Stimulated activated CD8-positive, alpha-beta memory T cell treated with anti-CD3 and anti-CD28 coated beads, Interleukin-7, amount 100 ng/mL, for 1 hour (primary cell): ENCODE data around the gene STK11IP.
A peak's percentile ranks its signal among the peaks of the same experiment; 100 is the strongest.
"Not testable (repeated sequence)": the region's sequence is repeated elsewhere in the genome, so short reads cannot be mapped to it uniquely, and the experiment has no call there.

ENCODE experiments used
- DNase-seq, 2 donors: peaks; one replicate each; pipeline ENCODE4 v3.0.0-alpha.2; 2020; ENCODE audit warnings: low read depth in 2 of 2

Gene STK11IP

DNA sequence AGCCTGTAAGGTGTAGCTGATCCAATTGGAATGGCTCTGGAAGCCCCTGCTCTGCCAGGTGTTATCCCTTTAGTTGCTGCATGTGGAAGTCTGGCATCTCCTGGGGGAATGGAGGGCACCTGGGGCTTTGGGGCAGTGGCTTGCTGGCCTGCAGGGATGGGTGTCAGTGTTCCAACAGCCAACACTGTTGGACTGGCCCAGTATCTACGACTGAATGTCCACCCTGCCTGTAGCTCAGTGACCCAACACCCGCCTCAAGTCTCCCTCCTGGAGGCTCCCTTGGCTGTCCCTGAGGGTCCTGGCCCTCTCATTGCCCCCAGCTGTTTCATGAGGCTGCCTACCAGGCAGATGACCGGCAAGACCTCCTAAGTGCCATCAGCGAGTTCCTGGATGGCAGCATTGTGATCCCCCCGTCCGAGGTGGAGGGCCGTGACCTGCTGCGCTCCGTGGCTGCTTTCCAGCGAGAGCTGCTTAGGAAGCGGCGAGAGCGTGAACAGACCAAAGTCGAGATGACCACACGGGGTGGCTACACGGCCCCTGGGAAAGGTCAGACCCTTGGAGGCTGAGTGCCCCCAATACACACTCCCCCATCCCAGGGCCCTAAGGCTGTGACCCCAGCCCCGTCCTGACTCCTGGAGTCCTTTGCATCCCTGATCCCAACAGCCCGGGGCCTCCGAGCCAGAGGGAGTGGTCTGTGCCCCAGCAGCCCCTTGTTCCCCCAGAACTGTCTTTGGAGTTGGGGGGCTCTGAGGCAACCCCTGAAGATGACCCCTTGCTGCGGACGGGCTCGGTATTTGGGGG is 37.5 kb downstream of the STK11IP start:
- no peak for DNase-seq

DNA sequence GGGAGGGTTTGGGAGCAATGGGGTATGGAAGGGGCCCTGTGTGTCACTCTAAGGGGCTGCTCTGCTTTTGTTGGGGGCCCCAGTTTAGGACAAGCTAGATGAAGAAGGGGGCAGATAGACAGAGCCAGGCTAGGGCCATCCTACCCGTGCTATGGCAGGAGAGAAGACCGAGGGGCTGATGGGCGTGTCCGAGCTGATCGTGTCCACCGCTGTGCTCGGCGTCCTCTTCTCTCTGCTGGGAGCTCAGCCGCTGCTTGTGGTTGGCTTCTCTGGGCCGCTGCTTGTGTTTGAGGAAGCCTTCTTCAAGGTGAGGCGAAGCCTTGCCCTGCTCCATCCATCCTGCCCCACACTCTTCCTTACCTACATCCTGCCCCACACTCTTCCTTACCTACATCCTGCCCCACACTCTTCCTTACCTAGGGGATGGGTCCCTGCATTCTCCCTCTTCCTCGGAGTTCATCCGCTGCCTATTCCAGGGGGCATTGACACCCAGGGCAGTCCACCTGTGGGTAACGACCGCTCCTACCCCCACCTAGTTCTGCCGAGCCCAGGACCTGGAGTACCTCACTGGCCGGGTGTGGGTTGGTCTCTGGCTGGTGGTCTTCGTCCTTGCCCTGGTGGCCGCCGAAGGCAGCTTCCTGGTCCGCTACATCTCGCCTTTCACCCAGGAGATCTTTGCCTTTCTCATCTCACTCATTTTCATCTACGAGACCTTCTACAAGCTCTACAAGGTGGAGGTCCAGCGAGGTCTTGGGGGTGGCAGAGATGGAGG is 38.7 kb downstream of the STK11IP start:
- DNase-seq: no peak

- DNase-seq: no peak
These were observed 39.5 kb downstream of the STK11IP start for GRCh38 chr2:219636941-219637841.

- DNase-seq: no peak
These were observed 40.2 kb downstream of the STK11IP start for GRCh38 chr2:219637842-219638185.

GRCh38 chr2:219638217-219638947 is 40.7 kb downstream of the STK11IP start:
- DNase-seq: no peak

DNA sequence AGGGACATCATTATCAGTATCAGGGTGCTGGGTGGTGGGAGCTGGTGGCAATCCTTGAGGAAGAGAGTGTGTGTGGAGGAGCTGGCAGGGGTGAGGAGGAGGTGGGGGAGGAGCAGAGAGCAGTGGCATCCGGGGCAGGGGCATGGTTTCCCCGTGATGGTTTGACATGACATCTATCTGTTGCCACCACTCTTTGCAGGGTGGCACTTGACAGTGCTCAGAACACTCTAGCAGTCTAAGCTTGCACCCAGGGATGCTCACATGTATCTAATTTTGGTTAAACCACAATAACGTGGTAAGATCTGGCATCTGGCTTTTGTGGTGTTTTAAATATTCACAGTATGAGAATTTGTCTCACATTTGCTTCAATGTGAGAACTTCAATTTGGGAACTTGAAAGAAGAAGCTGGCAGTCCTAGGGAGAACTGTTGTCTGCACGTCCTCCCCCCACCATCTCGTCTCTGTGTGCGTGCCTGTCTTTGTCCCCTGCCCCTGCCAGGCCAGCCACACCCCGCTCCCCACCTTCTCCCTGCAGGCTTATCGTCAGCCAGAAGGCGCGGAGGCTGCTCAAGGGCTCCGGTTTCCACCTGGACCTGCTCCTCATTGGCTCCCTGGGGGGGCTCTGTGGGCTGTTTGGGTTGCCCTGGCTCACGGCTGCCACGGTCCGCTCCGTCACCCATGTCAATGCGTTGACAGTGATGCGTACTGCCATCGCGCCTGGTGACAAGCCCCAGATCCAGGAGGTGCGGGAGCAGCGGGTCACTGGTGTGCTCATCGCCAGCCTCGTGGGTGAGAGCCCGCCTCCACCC is 41.5 kb downstream of the STK11IP start:
- no peak for DNase-seq

- DNase-seq: no peak
These were observed 43.9 kb downstream of the STK11IP start for GRCh38 chr2:219641390-219642068.

DNA sequence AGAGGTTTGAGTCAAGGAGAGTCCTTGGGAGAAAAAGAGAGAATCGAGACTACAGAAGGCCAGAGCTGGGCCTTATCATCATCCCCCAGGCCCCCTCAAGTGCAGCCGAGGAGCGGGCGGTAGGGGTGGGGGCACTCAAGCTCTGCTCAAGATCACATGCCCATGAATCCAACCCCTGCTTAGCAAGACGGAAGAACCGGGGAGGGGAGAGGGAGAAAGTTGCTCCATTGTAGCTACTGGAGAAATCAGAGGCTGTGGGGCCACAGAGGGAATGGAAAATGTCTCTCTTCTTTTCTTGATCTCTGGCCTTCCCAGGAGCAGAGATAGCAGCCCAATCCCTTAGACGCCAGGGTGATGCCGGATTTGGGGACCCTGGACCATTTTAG is 44.4 kb downstream of the STK11IP start:
- DNase-seq: no peak

GRCh38 chr2:219642465-219643083 is 44.9 kb downstream of the STK11IP start:
- DNase-seq: peak; percentile 68 to 77

DNA sequence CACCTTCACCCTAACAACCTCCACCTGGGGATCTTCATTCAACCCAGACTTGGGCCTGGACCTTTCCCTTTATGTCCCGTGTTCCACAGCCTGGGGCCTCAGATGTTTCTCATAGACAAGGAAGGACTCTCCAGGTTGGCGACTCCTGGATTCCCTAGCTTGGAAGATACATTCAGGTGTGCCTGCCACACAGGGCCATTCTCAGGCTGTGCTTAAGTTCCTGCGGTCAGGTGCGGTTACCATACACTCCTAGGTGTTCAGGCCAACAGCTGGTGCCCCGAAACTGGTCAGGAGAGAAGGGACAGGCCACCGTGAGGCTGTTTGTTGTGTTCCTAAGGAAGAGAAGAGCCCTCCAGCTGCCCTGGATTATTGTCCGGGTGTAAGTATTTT is 45.4 kb downstream of the STK11IP start:
- no peak for DNase-seq

DNA sequence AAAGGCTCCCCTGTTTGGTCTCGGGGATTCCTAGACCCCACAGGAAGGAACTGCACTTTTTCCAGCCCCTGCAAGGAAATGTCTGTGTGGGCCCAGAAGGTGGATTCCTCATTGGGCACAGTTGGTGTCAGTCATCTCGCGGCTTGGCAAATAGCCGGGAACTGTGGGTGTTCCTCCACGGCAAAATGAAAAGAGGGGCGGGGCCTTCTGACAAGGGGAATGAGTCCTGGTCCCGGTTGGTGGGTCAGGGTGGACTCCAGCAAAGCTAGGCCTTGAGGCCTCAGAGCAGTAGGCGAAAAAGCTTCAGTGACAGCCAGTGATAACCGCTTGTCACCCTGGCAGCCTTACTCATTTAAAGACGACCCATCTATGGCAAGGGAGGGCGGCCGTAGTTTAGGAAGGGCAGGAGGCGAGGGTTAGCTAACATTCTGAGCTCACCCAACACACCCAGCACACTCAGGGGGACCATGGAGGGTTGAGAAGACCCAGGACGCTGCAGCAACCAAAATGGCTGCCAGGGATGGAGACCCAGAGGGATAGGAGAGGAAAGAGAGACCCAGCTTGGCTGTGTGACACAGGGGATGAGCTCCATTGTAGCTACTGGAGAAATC is 46.2 kb downstream of the STK11IP start:
- DNase-seq: no peak

- no peak for DNase-seq
These were observed 47.3 kb downstream of the STK11IP start for GRCh38 chr2:219644801-219645480.

DNA sequence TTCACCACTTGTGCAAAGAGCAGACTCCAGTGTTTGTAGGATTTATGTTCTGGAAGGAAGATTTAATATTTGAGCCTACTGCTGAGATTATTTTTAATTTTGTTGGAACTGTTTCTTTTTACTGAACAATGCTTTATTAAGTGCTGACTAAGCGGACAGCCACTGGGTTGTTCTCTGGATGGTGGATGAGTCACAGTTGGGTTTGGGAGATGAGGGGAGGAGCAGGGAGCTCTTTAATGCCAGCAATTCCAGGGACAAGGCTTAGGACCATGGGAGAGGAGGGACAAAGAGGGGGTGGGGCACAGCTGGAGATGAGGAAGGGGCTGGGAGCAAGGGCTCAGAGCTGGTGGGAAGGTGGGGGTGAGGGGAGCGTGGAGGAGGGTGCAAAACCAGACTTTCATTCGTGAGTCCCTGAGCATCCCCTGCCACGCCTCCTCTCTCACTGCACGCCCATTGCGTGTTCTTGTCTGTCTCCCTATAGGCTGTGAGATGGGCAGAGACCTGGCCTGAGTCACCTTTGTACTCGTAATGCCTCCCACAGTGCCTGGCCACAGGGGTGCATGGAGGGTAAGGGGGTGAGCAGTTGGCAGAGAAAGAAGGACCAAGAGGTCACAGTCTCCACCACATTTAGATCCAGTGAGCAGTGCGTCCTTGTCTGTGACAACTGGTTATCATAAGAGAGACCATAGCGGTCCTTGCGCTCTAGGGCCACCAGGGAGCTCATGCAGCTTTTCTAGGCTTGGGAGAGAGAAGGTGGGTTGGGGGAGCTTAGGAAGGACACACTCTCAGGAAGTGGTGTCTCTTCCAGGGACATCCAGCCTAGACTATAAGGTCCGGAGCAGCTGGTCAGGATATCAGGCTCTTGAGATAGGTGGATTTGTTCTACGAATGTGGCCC is 48.2 kb downstream of the STK11IP start:
- DNase-seq: no peak

DNA sequence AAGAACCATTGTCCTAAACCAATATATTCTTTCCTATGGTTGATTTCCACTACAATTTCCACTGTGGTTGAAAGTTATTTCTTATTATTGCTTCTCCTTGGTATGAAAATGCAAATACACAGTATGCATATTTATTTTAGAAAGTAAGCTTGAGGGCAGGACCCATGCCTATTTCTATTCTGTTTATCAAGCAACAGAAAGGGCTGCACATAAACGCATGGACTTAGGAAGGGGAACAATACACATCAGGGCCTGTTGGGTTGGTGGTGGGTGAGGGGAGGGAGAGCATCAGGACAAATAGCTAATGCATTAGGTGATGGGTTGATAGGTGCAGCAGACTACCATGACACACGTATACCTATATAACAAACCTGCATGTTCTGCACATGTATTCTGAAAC is 50.5 kb downstream of the STK11IP start:
- no peak for DNase-seq

DNA sequence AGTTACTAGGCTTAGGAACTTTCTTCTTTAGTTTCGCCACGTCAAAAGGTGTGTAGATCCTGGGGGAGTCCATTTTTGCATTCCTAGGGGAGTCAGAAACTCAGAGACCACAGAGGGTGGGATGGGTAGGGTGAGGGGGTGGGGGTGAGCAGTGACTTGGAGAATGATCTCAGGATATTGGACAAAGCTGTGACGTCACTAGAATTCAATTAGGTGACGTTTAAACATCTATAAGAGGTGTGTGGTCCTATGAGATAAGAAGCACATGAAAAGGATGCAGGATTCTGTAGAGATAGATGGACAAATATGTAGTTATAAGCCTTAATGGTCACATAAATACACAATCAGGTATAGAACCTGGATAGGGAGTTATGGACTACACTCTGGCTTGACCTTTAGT is 51.3 kb downstream of the STK11IP start:
- no peak for DNase-seq

- no peak for DNase-seq
These were observed 53.0 kb downstream of the STK11IP start for GRCh38 chr2:219650426-219651248.

- not testable (repeated sequence) for DNase-seq
These were observed 54.0 kb downstream of the STK11IP start for GRCh38 chr2:219651656-219652055.
